ENCODE results near the gene REEP3.

DNA sequence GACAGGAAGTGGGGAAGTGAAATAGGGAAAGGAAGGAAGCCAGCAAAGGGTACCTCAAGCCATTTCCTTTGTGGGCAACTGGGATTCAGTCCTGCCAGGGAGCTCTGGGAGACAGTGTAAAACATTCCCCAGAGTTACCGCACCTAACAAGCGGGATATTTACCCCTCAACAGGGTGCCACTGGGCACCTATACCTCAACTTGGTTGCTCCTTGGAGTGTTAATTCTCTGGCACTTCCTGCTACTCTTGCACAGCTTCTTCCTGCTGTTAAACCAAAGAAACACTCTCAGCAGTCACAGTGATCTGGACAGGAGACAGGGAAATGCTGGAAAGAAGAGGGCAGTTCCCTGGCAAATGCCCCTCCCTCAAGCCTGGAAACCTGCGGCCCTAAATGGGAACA is 151.3 kb downstream of the REEP3 start:
- TF ChIP-seq POLR2A (IDR thresholded peaks at IDR 0.05; ENCODE audit: low read depth, low read length) (no peak), POLR2AphosphoS5 (IDR thresholded peaks at IDR 0.05; ENCODE audit: low read depth, low read length) (no peak), POU2F2 (IDR thresholded peaks at IDR 0.05; ENCODE audit: low read depth, low read length) (no peak), TAF1 (IDR thresholded peaks at IDR 0.05; ENCODE audit: low read depth, low read length) (no peak)
